Measurements from ENCODE around the gene PEX3. TPM values are rescaled to one million over a fixed set of nuclear protein-coding genes. Genes with fewer than 3 reads are reported as not detected.
"Not testable (repeated sequence)": the region's sequence is repeated elsewhere in the genome, so short reads cannot be mapped to it uniquely, and the experiment has no call there.

PEX3 gene
- total and polyA plus RNA-seq, 2 donors (not counting 1 experiment from before 2014, with no cell fraction given) = 25.6 to 31.2 TPM

DNA sequence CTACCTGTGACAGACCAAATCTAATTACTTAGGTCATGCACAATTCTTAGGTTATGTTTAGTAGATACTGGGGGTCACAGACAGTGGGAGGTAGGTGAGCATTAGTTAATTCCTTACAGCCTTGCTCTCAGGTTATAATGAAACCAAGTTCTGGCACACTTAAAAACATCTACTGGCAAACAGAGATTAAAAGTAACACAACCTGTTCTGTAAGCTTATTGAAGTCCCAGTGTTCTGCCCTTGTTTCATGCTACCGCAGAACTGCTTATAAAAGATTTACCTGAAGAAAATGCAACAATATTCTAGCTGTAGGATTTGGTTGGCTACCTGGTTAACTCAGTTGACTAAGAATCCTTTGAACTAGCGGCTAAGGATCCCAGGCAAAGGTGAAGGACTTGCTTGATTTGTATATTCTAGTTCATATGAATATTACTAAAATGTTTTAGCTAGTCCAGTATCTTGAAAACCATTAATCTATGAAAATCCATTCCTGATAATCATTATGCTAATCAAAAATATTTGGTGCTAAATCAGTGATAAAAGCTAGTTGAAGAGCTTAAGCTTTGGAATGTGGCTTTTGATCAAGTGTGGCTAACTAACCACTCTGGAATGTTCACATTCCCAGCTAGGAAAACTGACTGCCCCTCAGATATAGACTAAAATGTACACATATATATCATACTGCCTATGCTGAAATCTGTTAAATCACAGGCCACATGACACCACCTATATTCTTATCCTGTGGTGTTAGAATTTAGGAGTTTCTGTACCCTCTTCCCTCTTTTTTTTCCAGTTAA, 7.2 kb downstream of the PEX3 start:
- Histone ChIP-seq H3K27ac (ENCODE audit: insufficient read depth, low read length) (no peak overlapping the region), H3K4me3 (replicated peaks in 1 of 4; ENCODE audit: control extremely low read depth in 1 of 4, insufficient read depth in 1 of 4, low read depth in 3 of 4, low read length in 4 of 4) (no peak overlapping the region), H3K27me3 (ENCODE audit: control insufficient read depth, insufficient read depth, low read length) (no peaks in the 10 kb centered on the region), H3K9ac (ENCODE audit: insufficient read depth, low read length) (no peak overlapping the region), H4K20me1 (ENCODE audit: control insufficient read depth, extremely low read depth, insufficient read depth, low read length) (no peaks in the 10 kb centered on the region), H2AFZ (ENCODE audit: low read length) (no peak overlapping the region), H3K36me3 (ENCODE audit: control insufficient read depth, insufficient read depth, low read length) (no peaks in the 10 kb centered on the region), H3K79me2 (ENCODE audit: control insufficient read depth, insufficient read depth, low read length) (no peaks in the 10 kb centered on the region), H3K9me3 (ENCODE audit: control insufficient read depth, insufficient read depth, low read depth, low read length) (no peaks in the 10 kb centered on the region), H3K4me2 (ENCODE audit: extremely low read depth, insufficient read depth, low read length) (no peak overlapping the region), H3K4me1 (ENCODE audit: control insufficient read depth, extremely low read depth, insufficient read depth, low read length) (no peaks in the 10 kb centered on the region)
- peak; percentile 8 to 65 for DNase-seq (ENCODE audit: low read depth in 2 of 2)
- TF ChIP-seq CTCF (conservative IDR thresholded peaks at IDR 0.05 in 1 of 2, IDR thresholded peaks at IDR 0.05 in 1 of 2; ENCODE audit: low read depth in 1 of 2, low read length in 2 of 2) (no peak), EZH2 (IDR thresholded peaks at IDR 0.05; ENCODE audit: low read length, missing control alignments) (no peak)

DNA sequence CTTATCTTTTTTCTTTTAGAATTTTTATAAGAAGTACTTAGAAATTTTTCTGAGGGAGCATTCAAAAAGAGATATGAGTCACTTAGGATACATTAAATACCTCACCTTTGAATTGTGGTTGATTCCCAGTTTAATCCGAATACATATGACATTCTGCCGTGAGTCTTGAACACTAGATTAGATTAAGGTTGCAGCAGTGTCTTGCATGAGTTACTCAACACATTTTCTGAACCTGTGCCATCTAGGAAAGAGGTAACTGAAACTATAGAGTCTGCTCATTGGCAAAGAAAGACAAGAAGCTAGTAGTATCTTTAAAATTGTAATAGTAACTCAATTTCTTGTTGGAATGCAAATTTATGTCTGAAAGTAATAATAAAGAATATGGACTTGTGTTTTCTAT, 14.9 kb downstream of the PEX3 start:
- peak; percentile 9 to 12 for DNase-seq (ENCODE audit: low read depth in 2 of 2)
- TF ChIP-seq EZH2 (IDR thresholded peaks at IDR 0.05; ENCODE audit: low read length, missing control alignments) (no peak), CTCF (conservative IDR thresholded peaks at IDR 0.05 in 1 of 2, IDR thresholded peaks at IDR 0.05 in 1 of 2; ENCODE audit: low read depth in 1 of 2, low read length in 2 of 2) (no peak)

DNA sequence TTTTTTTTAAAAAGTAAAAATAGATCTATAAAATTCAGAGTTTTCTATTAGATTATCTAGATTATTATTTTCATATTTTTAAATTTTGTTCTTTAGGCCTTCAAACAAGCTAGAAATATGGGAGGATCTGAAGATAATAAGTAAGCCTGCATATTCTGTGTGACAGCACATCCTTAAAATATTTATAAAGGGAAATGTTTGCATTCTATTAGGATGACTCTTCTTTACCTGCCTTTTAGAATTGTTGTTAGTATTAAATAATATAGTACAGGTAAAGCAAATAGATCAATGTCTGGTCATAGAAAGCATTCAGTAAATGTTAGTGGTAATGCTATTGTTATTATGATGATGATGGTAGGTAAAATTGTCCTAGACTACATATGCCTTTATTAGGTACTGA, 17.4 kb downstream of the PEX3 start:
- H3K4me3 ChIP-seq (replicated peaks in 1 of 4; ENCODE audit: control extremely low read depth in 1 of 4, insufficient read depth in 1 of 4, low read depth in 3 of 4, low read length in 4 of 4) = no peak overlapping the region
- no peak for TF ChIP-seq CTCF (conservative IDR thresholded peaks at IDR 0.05 in 1 of 2, IDR thresholded peaks at IDR 0.05 in 1 of 2; ENCODE audit: low read depth in 1 of 2, low read length in 2 of 2)
- no peak for TF ChIP-seq EZH2 (IDR thresholded peaks at IDR 0.05; ENCODE audit: low read length, missing control alignments)
- H3K27ac ChIP-seq (ENCODE audit: insufficient read depth, low read length) = no peak overlapping the region
- no peaks in the 10 kb centered on the region for H3K27me3 ChIP-seq (ENCODE audit: control insufficient read depth, insufficient read depth, low read length)
- H3K79me2 ChIP-seq (ENCODE audit: control insufficient read depth, insufficient read depth, low read length) = no peaks in the 10 kb centered on the region
- no peak overlapping the region for H2AFZ ChIP-seq (ENCODE audit: low read length)
- H3K4me2 ChIP-seq (ENCODE audit: extremely low read depth, insufficient read depth, low read length) = no peak overlapping the region
- no peak for DNase-seq (ENCODE audit: low read depth in 2 of 2)
- no peaks in the 10 kb centered on the region for H4K20me1 ChIP-seq (ENCODE audit: control insufficient read depth, extremely low read depth, insufficient read depth, low read length)
- H3K9ac ChIP-seq (ENCODE audit: insufficient read depth, low read length) = no peak overlapping the region
- no peaks in the 10 kb centered on the region for H3K36me3 ChIP-seq (ENCODE audit: control insufficient read depth, insufficient read depth, low read length)
- no peaks in the 10 kb centered on the region for H3K9me3 ChIP-seq (ENCODE audit: control insufficient read depth, insufficient read depth, low read depth, low read length)
- H3K4me1 ChIP-seq (ENCODE audit: control insufficient read depth, extremely low read depth, insufficient read depth, low read length) = no peaks in the 10 kb centered on the region

More for the DNA sequence above, 14.9 kb downstream of the PEX3 start:
- Histone ChIP-seq H2AFZ (ENCODE audit: low read length) (no peak overlapping the region), H3K4me2 (ENCODE audit: extremely low read depth, insufficient read depth, low read length) (no peak overlapping the region), H4K20me1 (ENCODE audit: control insufficient read depth, extremely low read depth, insufficient read depth, low read length) (no peaks in the 10 kb centered on the region), H3K79me2 (ENCODE audit: control insufficient read depth, insufficient read depth, low read length) (no peaks in the 10 kb centered on the region), H3K4me3 (replicated peaks in 1 of 4; ENCODE audit: control extremely low read depth in 1 of 4, insufficient read depth in 1 of 4, low read depth in 3 of 4, low read length in 4 of 4) (no peak overlapping the region), H3K9ac (ENCODE audit: insufficient read depth, low read length) (no peak overlapping the region), H3K36me3 (ENCODE audit: control insufficient read depth, insufficient read depth, low read length) (no peaks in the 10 kb centered on the region), H3K27me3 (ENCODE audit: control insufficient read depth, insufficient read depth, low read length) (no peaks in the 10 kb centered on the region), H3K4me1 (ENCODE audit: control insufficient read depth, extremely low read depth, insufficient read depth, low read length) (no peaks in the 10 kb centered on the region), H3K27ac (ENCODE audit: insufficient read depth, low read length) (no peak overlapping the region), H3K9me3 (ENCODE audit: control insufficient read depth, insufficient read depth, low read depth, low read length) (no peaks in the 10 kb centered on the region)

- not testable (repeated sequence) for H4K20me1 ChIP-seq (ENCODE audit: control insufficient read depth, extremely low read depth, insufficient read depth, low read length); H3K4me2 ChIP-seq (ENCODE audit: extremely low read depth, insufficient read depth, low read length); H3K9ac ChIP-seq (ENCODE audit: insufficient read depth, low read length); H2AFZ ChIP-seq (ENCODE audit: low read length); H3K36me3 ChIP-seq (ENCODE audit: control insufficient read depth, insufficient read depth, low read length); H3K4me1 ChIP-seq (ENCODE audit: control insufficient read depth, extremely low read depth, insufficient read depth, low read length); H3K4me3 ChIP-seq (replicated peaks in 1 of 4; ENCODE audit: control extremely low read depth in 1 of 4, insufficient read depth in 1 of 4, low read depth in 3 of 4, low read length in 4 of 4); DNase-seq (ENCODE audit: low read depth in 2 of 2); H3K27ac ChIP-seq (ENCODE audit: insufficient read depth, low read length); H3K9me3 ChIP-seq (ENCODE audit: control insufficient read depth, insufficient read depth, low read depth, low read length); H3K79me2 ChIP-seq (ENCODE audit: control insufficient read depth, insufficient read depth, low read length); H3K27me3 ChIP-seq (ENCODE audit: control insufficient read depth, insufficient read depth, low read length)
Observed at GRCh38 chr6:143468823-143469222, 18.2 kb downstream of the PEX3 start.

All from fibroblast of lung (primary cell).